Panc1 (cell line): Measurements from ENCODE around the gene C1orf226.

Experiments used
- CTCF ChIP-seq: fragments of 450-650 bp; IDR thresholded peaks from 2 replicates; pipeline ENCODE4 v1.5.1; 2017; ENCODE audit warnings: mild to moderate bottlenecking
- POLR2AphosphoS5 ChIP-seq: IDR thresholded peaks from 2 replicates; pipeline ENCODE4 v1.6.1; 2012; ENCODE audit warnings: mild to moderate bottlenecking, low read depth, low read length, moderate library complexity
- REST ChIP-seq, 2 experiments: IDR thresholded peaks; 2 replicates each; pipeline ENCODE4 v1.6.1; 2011 to 2012; ENCODE audit warnings: low read depth in 2 of 2, control low read depth in 1 of 2, low read length in 1 of 2, mild to moderate bottlenecking in 1 of 2, moderate library complexity in 1 of 2; ENCODE audit not compliant: insufficient read depth in 1 of 2
- SIN3A ChIP-seq: IDR thresholded peaks from 2 replicates; pipeline ENCODE4 v1.6.1; 2012; ENCODE audit warnings: low read depth, mild to moderate bottlenecking, low read length, moderate library complexity, borderline replicate concordance; ENCODE audit not compliant: insufficient read depth

DNA sequence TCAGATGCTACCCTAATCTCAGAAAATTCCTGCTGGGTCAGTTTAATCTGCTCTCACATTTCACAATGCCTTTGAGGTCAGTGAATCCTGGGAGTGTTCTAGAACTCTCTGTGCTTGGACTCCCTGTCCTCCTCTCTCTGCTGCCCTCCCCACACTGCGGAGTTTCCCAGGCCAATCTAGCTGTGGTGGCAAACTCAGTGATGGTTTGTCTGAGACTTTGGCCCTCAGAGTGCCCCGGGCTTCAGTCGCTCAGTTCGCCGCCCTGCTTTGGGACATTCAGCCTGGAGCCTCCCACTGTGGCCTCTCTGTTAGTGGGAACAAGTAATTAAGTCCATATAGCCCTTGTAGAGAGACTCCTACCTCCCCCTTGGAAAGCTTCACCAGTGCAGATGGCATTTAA lies 7.1 kb downstream of the C1orf226 start:
- TF ChIP-seq CTCF (no peak), POLR2AphosphoS5 (no peak), REST (IDR thresholded peaks at IDR 0.05; ENCODE audit: insufficient read depth in 1 of 2, low read depth in 2 of 2, low read length in 1 of 2) (no peak), SIN3A (no peak)
